HepG2 (cell line): Measurements from ENCODE around the gene FBXO8.

ENCODE experiments used
- CTCF ChIP-seq: sonication (generic); formaldehyde crosslinking; IDR thresholded peaks from 2 replicates; pipeline ENCODE4 v1.5.0; 2020; ENCODE audit warnings: mild to moderate bottlenecking, missing genetic modification reagents, moderate library complexity
- RXRA ChIP-seq: sonication (generic); formaldehyde crosslinking; IDR thresholded peaks from 2 replicates; pipeline ENCODE4 v1.5.1; 2020; ENCODE audit warnings: missing genetic modification reagents
- TBL1XR1 ChIP-seq: fragments of 150-350 bp; IDR thresholded peaks from 2 replicates; pipeline ENCODE4 v1.6.1; 2014; ENCODE audit warnings: borderline replicate concordance, low read length; ENCODE audit not compliant: partially characterized antibody
- ZNF18 ChIP-seq: sonication (generic); formaldehyde crosslinking; IDR thresholded peaks from 2 replicates; pipeline ENCODE4 v1.8.0; 2022; ENCODE audit warnings: mild to moderate bottlenecking, missing genetic modification reagents; ENCODE audit not compliant: insufficient replicate concordance

- TF ChIP-seq RXRA (no peak), CTCF (CRISPR knock-in tag) (no peak), TBL1XR1 (no peak), ZNF18 (CRISPR knock-in tag) (no peak)
These were observed 72.4 kb downstream of the FBXO8 start for GRCh38 chr4:174210952-174211490.
